Activated naive CD8-positive, alpha-beta T cell treated with anti-CD3 and anti-CD28 coated beads, Interleukin-2, amount 50 U/mL, for 16 hours (primary cell): ENCODE results near the gene BZW1.

ENCODE experiments used
- DNase-seq: peaks from one replicate; pipeline ENCODE4 v3.0.0-alpha.2; 2020; ENCODE audit warnings: low read depth, low spot score

BZW1 gene

GRCh38 chr2:200829258-200829655 lies 17.5 kb downstream of the BZW1 start:
- no peak for DNase-seq

- no peak for DNase-seq
Observed at GRCh38 chr2:200834701-200835100, 23.0 kb downstream of the BZW1 start.

- DNase-seq = no peak
Observed at GRCh38 chr2:200839513-200839912, 27.8 kb downstream of the BZW1 start.

- DNase-seq = no peak
Observed at GRCh38 chr2:200843993-200844948, 32.6 kb downstream of the BZW1 start.

- DNase-seq = no peak
Observed at GRCh38 chr2:200845194-200845593, 33.5 kb downstream of the BZW1 start.

GRCh38 chr2:200845669-200846325 lies 34.1 kb downstream of the BZW1 start:
- DNase-seq = no peak

- no peak for DNase-seq
Observed at GRCh38 chr2:200847269-200847668, 35.6 kb downstream of the BZW1 start.

GRCh38 chr2:200847939-200848338 lies 36.2 kb downstream of the BZW1 start:
- DNase-seq = no peak

GRCh38 chr2:200850512-200851256 lies 39.0 kb downstream of the BZW1 start:
- DNase-seq = no peak

GRCh38 chr2:200851398-200852248 lies 39.9 kb downstream of the BZW1 start:
- DNase-seq = no peak

- no peak for DNase-seq
Observed at GRCh38 chr2:200852605-200853004, 40.9 kb downstream of the BZW1 start.

GRCh38 chr2:200856806-200857205 lies 45.1 kb downstream of the BZW1 start:
- no peak for DNase-seq

GRCh38 chr2:200860092-200860795 lies 48.5 kb downstream of the BZW1 start:
- no peak for DNase-seq

- DNase-seq = no peak
Observed at GRCh38 chr2:200861617-200862155, 50.0 kb downstream of the BZW1 start.

GRCh38 chr2:200862532-200863000 lies 50.9 kb downstream of the BZW1 start:
- peak; percentile 35 for DNase-seq

GRCh38 chr2:200863782-200864175 lies 52.1 kb downstream of the BZW1 start:
- DNase-seq = no peak

GRCh38 chr2:200864176-200865034 lies 52.7 kb downstream of the BZW1 start, which contains the start of gene CLK1:
Gene CLK1, minus strand, starts transcription at chr2:200864658. Its CDS starts 2,796 bp downstream, at chr2:200861862.
- DNase-seq = peak; percentile 93

- no peak for DNase-seq
Observed at GRCh38 chr2:200869014-200869413, 57.3 kb downstream of the BZW1 start.

GRCh38 chr2:200871151-200871550 lies 59.4 kb downstream of the BZW1 start:
- DNase-seq = no peak
